Stomach smooth muscle (tissue), 2 donors: ENCODE data around the gene MTFR1L.

Experiments used
- H3K27ac ChIP-seq: one replicate; pipeline ENCODE4 v1.7.0; 2013; ENCODE audit warnings: mild to moderate bottlenecking, low read length, inconsistent platforms
- H3K27me3 ChIP-seq, 2 donors: one replicate each; pipeline ENCODE4 v1.7.0; 2013; ENCODE audit warnings: low read length in 2 of 2; ENCODE audit not compliant: insufficient read depth in 2 of 2, control insufficient read depth in 1 of 2
- H3K36me3 ChIP-seq, 2 donors: one replicate each; pipeline ENCODE4 v1.7.0; 2013; ENCODE audit warnings: low read length in 2 of 2; ENCODE audit not compliant: control insufficient read depth in 2 of 2, insufficient read depth in 2 of 2
- H3K4me1 ChIP-seq: one replicate; pipeline ENCODE4 v1.7.0; 2013; ENCODE audit warnings: low read length; ENCODE audit not compliant: control insufficient read depth, insufficient read depth
- H3K4me3 ChIP-seq, 2 donors: one replicate each; pipeline ENCODE4 v1.7.0; 2013; ENCODE audit warnings: low read length in 2 of 2
- H3K9ac ChIP-seq, 2 donors: one replicate each; pipeline ENCODE4 v1.7.0; 2013; ENCODE audit warnings: low read length in 2 of 2, mild to moderate bottlenecking in 1 of 2
- H3K9me3 ChIP-seq, 2 donors: one replicate each; pipeline ENCODE4 v1.7.0; 2013; ENCODE audit warnings: low read length in 2 of 2; ENCODE audit not compliant: control insufficient read depth in 2 of 2
- donor health status: healthy.
- donor health status: Pancreatic carcinoma.

MTFR1L gene

GRCh38 chr1:25854554-25854953 lies 34.8 kb downstream of the MTFR1L start:
- H3K4me3 ChIP-seq, result no peak overlapping the region
- no peaks in the 10 kb centered on the region for H3K36me3 ChIP-seq
- H3K9me3 ChIP-seq, result no peaks in the 10 kb centered on the region
- H3K4me1 ChIP-seq, result peaks cover 9% of the 10 kb centered on the region
- H3K27me3 ChIP-seq, result peaks cover 0 to 2% of the 10 kb centered on the region in 2 donors
- H3K9ac ChIP-seq, result no peak overlapping the region
- H3K27ac ChIP-seq, result no peak overlapping the region

- H3K9ac ChIP-seq, result no peak overlapping the region
- no peaks in the 10 kb centered on the region for H3K36me3 ChIP-seq
- no peaks in the 10 kb centered on the region for H3K9me3 ChIP-seq
- no peak overlapping the region for H3K4me3 ChIP-seq
- H3K4me1 ChIP-seq, result peaks cover 12% of the 10 kb centered on the region
- H3K27me3 ChIP-seq, result peaks cover 0 to 2% of the 10 kb centered on the region in 2 donors
- no peak overlapping the region for H3K27ac ChIP-seq
These were observed 37.1 kb downstream of the MTFR1L start for GRCh38 chr1:25856856-25857255.

- Histone ChIP-seq H3K4me1 (peaks cover 12% of the 10 kb centered on the region), H3K9me3 (no peaks in the 10 kb centered on the region), H3K9ac (peak overlapping the region in 1 of 2 donors; percentile 42), H3K27ac (no peak overlapping the region), H3K4me3 (peak overlapping the region; percentile 48 to 78), H3K27me3 (no peaks in the 10 kb centered on the region), H3K36me3 (peaks cover 0 to 6% of the 10 kb centered on the region in 2 donors)
These were observed 38.7 kb downstream of the MTFR1L start for GRCh38 chr1:25858494-25858893.

- Histone ChIP-seq H3K4me3 (peak within 1 kb of the TSS; percentile 68 to 78), H3K27ac (peak within 1 kb of the TSS; percentile 55)
These were observed 39.4 kb downstream of the MTFR1L start, which contains the start of gene AUNIP for GRCh38 chr1:25858906-25859789. AUNIP (minus strand) TSS chr1:25859457; CDS start chr1:25859357, 100 bp downstream.

GRCh38 chr1:25861316-25862286 lies 41.8 kb downstream of the MTFR1L start:
- Histone ChIP-seq H3K36me3 (peaks cover 0 to 6% of the 10 kb centered on the region in 2 donors), H3K9ac (no peak overlapping the region), H3K9me3 (no peaks in the 10 kb centered on the region), H3K27ac (no peak overlapping the region), H3K4me3 (no peak overlapping the region), H3K27me3 (no peaks in the 10 kb centered on the region), H3K4me1 (peaks cover 12% of the 10 kb centered on the region)

More at GRCh38 chr1:25858906-25859789, 39.4 kb downstream of the MTFR1L start, which contains the start of gene AUNIP:
- H3K4me1 ChIP-seq, result peaks cover 12% of the 10 kb centered on the region
- no peaks in the 10 kb centered on the region for H3K9me3 ChIP-seq
- H3K27me3 ChIP-seq, result no peaks in the 10 kb centered on the region
- peak within 1 kb of the TSS; percentile 85 to 86 for H3K9ac ChIP-seq
- peaks cover 0 to 6% of the 10 kb centered on the region in 2 donors for H3K36me3 ChIP-seq

GRCh38 chr1:25862785-25863485 lies 43.2 kb downstream of the MTFR1L start:
- H3K27ac ChIP-seq, result no peak overlapping the region
- H3K27me3 ChIP-seq, result no peaks in the 10 kb centered on the region
- no peaks in the 10 kb centered on the region for H3K9me3 ChIP-seq
- H3K9ac ChIP-seq, result no peak overlapping the region
- peaks cover 12% of the 10 kb centered on the region for H3K4me1 ChIP-seq
- H3K36me3 ChIP-seq, result peaks cover 0 to 6% of the 10 kb centered on the region in 2 donors
- no peak overlapping the region for H3K4me3 ChIP-seq

- H3K9ac ChIP-seq, result no peak overlapping the region
- H3K27ac ChIP-seq, result no peak overlapping the region
- no peaks in the 10 kb centered on the region for H3K27me3 ChIP-seq
- H3K4me1 ChIP-seq, result peaks cover 9% of the 10 kb centered on the region
- no peak overlapping the region for H3K4me3 ChIP-seq
- peaks cover 0 to 6% of the 10 kb centered on the region in 2 donors for H3K36me3 ChIP-seq
- H3K9me3 ChIP-seq, result no peaks in the 10 kb centered on the region
These were observed 43.9 kb downstream of the MTFR1L start for GRCh38 chr1:25863486-25864262.

GRCh38 chr1:25864434-25864833 lies 44.7 kb downstream of the MTFR1L start:
- H3K4me1 ChIP-seq, result peaks cover 3% of the 10 kb centered on the region
- H3K36me3 ChIP-seq, result peaks cover 0 to 6% of the 10 kb centered on the region in 2 donors
- H3K4me3 ChIP-seq, result no peak overlapping the region
- H3K9me3 ChIP-seq, result no peaks in the 10 kb centered on the region
- H3K27me3 ChIP-seq, result no peaks in the 10 kb centered on the region
- H3K9ac ChIP-seq, result no peak overlapping the region
- no peak overlapping the region for H3K27ac ChIP-seq

GRCh38 chr1:25866288-25866687 lies 46.5 kb downstream of the MTFR1L start:
- H3K4me1 ChIP-seq, result peaks cover 4% of the 10 kb centered on the region
- H3K27me3 ChIP-seq, result no peaks in the 10 kb centered on the region
- H3K36me3 ChIP-seq, result peaks cover 0 to 10% of the 10 kb centered on the region in 2 donors
- no peak overlapping the region for H3K4me3 ChIP-seq
- no peak overlapping the region for H3K27ac ChIP-seq
- H3K9me3 ChIP-seq, result no peaks in the 10 kb centered on the region
- H3K9ac ChIP-seq, result no peak overlapping the region
